A549 (cell line): ENCODE data around the gene S100A4. TPM values are rescaled to one million over a fixed set of nuclear protein-coding genes. Genes with fewer than 3 reads are reported as not detected.

Experiments used
- ATAC-seq, 2 experiments: fragments of 200-7000 bp in 1 of 2; fragments of >200 bp in 1 of 2; cut with Nextera tagmentation in 1 of 2; cut with Tn5 transposase in 1 of 2; 3 replicates each; pipeline versions ENCODE4 v1.8.0 to v1.9.1; 2018 to 2020; ENCODE audit warnings: mild to moderate bottlenecking in 1 of 2, moderate library complexity in 1 of 2
- CTCF ChIA-PET: fragments of 300-600 bp; sonication (Branson Sonifier 250); formaldehyde crosslinking; extraction: SDS; loops from one replicate; lab custom pipeline; 2021; ENCODE audit warnings: antibody characterized with exemption, inconsistent platforms; lab: Yijun Ruan, JAX
- POLR2A ChIA-PET: fragments of 350-600 bp; formaldehyde crosslinking; extraction: SDS; loops from one replicate; lab custom pipeline; 2021; ENCODE audit warnings: antibody characterized with exemption, inconsistent platforms; lab: Yijun Ruan, JAX
- DNase-seq, 2 experiments: peaks; one replicate each; pipeline versions ENCODE4 v3.0.0 to v3.0.0-alpha.2; 2011 to 2016; ENCODE audit warnings: low read depth in 1 of 2, low spot score in 1 of 2
- FAIRE-seq: peaks from 2 replicates; lab custom pipeline; 2011; peaks lifted over from hg19 to GRCh38; lab: Jason Lieb, UNC
- H3K27ac ChIP-seq, 2 experiments: fragments of >200 bp; sonication (Bioruptor Twin); formaldehyde crosslinking; 3 replicates each; pipeline ENCODE4 v1.5.1; 2016 to 2017
- H3K4me1 ChIP-seq: fragments of >200 bp; sonication (Bioruptor Twin); formaldehyde crosslinking; 3 replicates; pipeline ENCODE4 v1.6.1; 2016
- H3K4me2 ChIP-seq: fragments of >200 bp; sonication (Bioruptor Twin); formaldehyde crosslinking; 3 replicates; pipeline ENCODE4 v1.6.1; 2016
- H3K4me3 ChIP-seq: fragments of >200 bp; sonication (Bioruptor Twin); formaldehyde crosslinking; 3 replicates; pipeline ENCODE4 v1.5.1; 2016
- H3K9me3 ChIP-seq: fragments of >200 bp; sonication (Bioruptor Twin); formaldehyde crosslinking; 3 replicates; pipeline ENCODE4 v1.6.1; 2016
- CBX8 ChIP-seq: fragments of 200-600 bp; sonication (generic); IDR thresholded peaks from 2 replicates; pipeline ENCODE4 v1.6.1; 2016
- CEBPB ChIP-seq, 2 experiments: fragments of >200 bp in 1 of 2; sonication (Bioruptor Twin) in 1 of 2; formaldehyde crosslinking in 1 of 2; IDR thresholded peaks; 2 replicates each; pipeline ENCODE4 v1.6.1; 2012 to 2016
- CHD4 ChIP-seq: fragments of 200-600 bp; sonication (generic); IDR thresholded peaks from 2 replicates; pipeline ENCODE4 v1.6.1; 2016; ENCODE audit warnings: antibody characterized with exemption, mild to moderate bottlenecking, borderline replicate concordance
- EHF ChIP-seq: fragments of 250-450 bp; sonication (Bioruptor Pico); IDR thresholded peaks from 2 replicates; pipeline ENCODE4 v1.5.0; 2020; ENCODE audit warnings: mild to moderate bottlenecking
- FOSB ChIP-seq: fragments of 250-450 bp; sonication (Bioruptor Pico); IDR thresholded peaks from 2 replicates; pipeline ENCODE4 v1.5.0; 2020; ENCODE audit warnings: mild to moderate bottlenecking, moderate library complexity
- FOSL2 ChIP-seq, 2 experiments: fragments of 450-650 bp in 1 of 2; fragments of >200 bp in 1 of 2; sonication (Bioruptor Twin) in 1 of 2; formaldehyde crosslinking; IDR thresholded peaks; 2 replicates each; pipeline versions ENCODE4 v1.5.0 to v1.6.1; 2016 to 2020; ENCODE audit warnings: mild to moderate bottlenecking in 1 of 2, moderate library complexity in 1 of 2
- FOXS1 ChIP-seq: fragments of 250-450 bp; sonication (Bioruptor Pico); IDR thresholded peaks from 2 replicates; pipeline ENCODE4 v1.5.0; 2020; ENCODE audit warnings: mild to moderate bottlenecking, moderate library complexity
- HDAC2 ChIP-seq: fragments of 200-600 bp; sonication (generic); IDR thresholded peaks from 2 replicates; pipeline ENCODE4 v1.6.1; 2016
- HEYL ChIP-seq: fragments of 250-450 bp; sonication (Bioruptor Pico); IDR thresholded peaks from 2 replicates; pipeline ENCODE4 v1.8.0; 2021; ENCODE audit warnings: mild to moderate bottlenecking, moderate library complexity
- HOXB13 ChIP-seq: fragments of 250-450 bp; sonication (Bioruptor Pico); IDR thresholded peaks from 2 replicates; pipeline ENCODE4 v1.5.0; 2020; ENCODE audit warnings: low read depth, mild to moderate bottlenecking, moderate library complexity
- HOXB5 ChIP-seq: fragments of 250-450 bp; sonication (Bioruptor Pico); IDR thresholded peaks from 2 replicates; pipeline ENCODE4 v1.5.0; 2020; ENCODE audit warnings: mild to moderate bottlenecking, moderate library complexity
- JUN ChIP-seq, 2 experiments: fragments of >200 bp; sonication (Bioruptor Twin); formaldehyde crosslinking; IDR thresholded peaks; 2 replicates in 1 of 2; 3 replicates in 1 of 2; pipeline ENCODE4 v1.6.1; 2016 to 2017
- KDM1A ChIP-seq: fragments of 200-600 bp; sonication (generic); IDR thresholded peaks from 2 replicates; pipeline ENCODE4 v1.6.1; 2016; ENCODE audit warnings: low read depth, mild to moderate bottlenecking
- KDM5A ChIP-seq: fragments of 200-600 bp; sonication (generic); IDR thresholded peaks from 2 replicates; pipeline ENCODE4 v1.6.1; 2016; ENCODE audit warnings: antibody characterized with exemption, mild to moderate bottlenecking
- NFE2L2 ChIP-seq: fragments of 150-350 bp; conservative IDR thresholded peaks from 2 replicates; pipeline ENCODE4 v1.6.1; 2014; ENCODE audit warnings: low read length
- NPAS2 ChIP-seq: fragments of 250-450 bp; sonication (Bioruptor Pico); IDR thresholded peaks from 2 replicates; pipeline ENCODE4 v1.8.0; 2022; ENCODE audit warnings: mild to moderate bottlenecking, moderate library complexity, borderline replicate concordance
- POLR2AphosphoS2 ChIP-seq: conservative IDR thresholded peaks from 2 replicates; pipeline ENCODE4 v1.6.1; 2012; ENCODE audit warnings: low read length, improper control_type of control experiment, inconsistent platforms
- RAD21 ChIP-seq, 2 experiments: fragments of >200 bp in 1 of 2; sonication (Bioruptor Twin) in 1 of 2; formaldehyde crosslinking in 1 of 2; IDR thresholded peaks in 1 of 2; conservative IDR thresholded peaks in 1 of 2; 2 replicates in 1 of 2; 3 replicates in 1 of 2; pipeline ENCODE4 v1.6.1; 2012 to 2018; ENCODE audit warnings: inconsistent platforms in 1 of 2
- RARB ChIP-seq: fragments of 250-450 bp; sonication (Bioruptor Pico); IDR thresholded peaks from 2 replicates; pipeline ENCODE4 v1.8.0; 2021; ENCODE audit warnings: mild to moderate bottlenecking, moderate library complexity
- RCOR1 ChIP-seq: fragments of 150-350 bp; IDR thresholded peaks from 2 replicates; pipeline ENCODE4 v1.6.1; 2014; ENCODE audit warnings: antibody characterized with exemption, low read length, low read depth
- RFX5 ChIP-seq: fragments of 450-650 bp; IDR thresholded peaks from 2 replicates; pipeline ENCODE4 v1.7.1; 2014; ENCODE audit warnings: antibody characterized with exemption, mild to moderate bottlenecking, moderate library complexity
- RNF2 ChIP-seq: fragments of 200-600 bp; sonication (generic); IDR thresholded peaks from 2 replicates; pipeline ENCODE4 v1.6.1; 2016; ENCODE audit warnings: low read depth, mild to moderate bottlenecking, antibody characterized with exemption, moderate library complexity, borderline replicate concordance
- SMC3 ChIP-seq: fragments of >200 bp; sonication (Bioruptor Twin); formaldehyde crosslinking; IDR thresholded peaks from 3 replicates; pipeline ENCODE4 v1.6.1; 2018; ENCODE audit warnings: inconsistent platforms
- SREBF2 ChIP-seq: fragments of 450-650 bp; IDR thresholded peaks from 2 replicates; pipeline ENCODE4 v1.6.1; 2014; ENCODE audit warnings: mild to moderate bottlenecking, moderate library complexity
- TFCP2L1 ChIP-seq: fragments of 250-450 bp; sonication (Bioruptor Pico); IDR thresholded peaks from 2 replicates; pipeline ENCODE4 v1.5.0; 2021; ENCODE audit warnings: mild to moderate bottlenecking
- TP53 ChIP-seq: fragments of 250-450 bp; sonication (Bioruptor Pico); IDR thresholded peaks from 2 replicates; pipeline ENCODE4 v1.5.0; 2021; ENCODE audit warnings: mild to moderate bottlenecking, moderate library complexity
- ZFP36 ChIP-seq: fragments of 450-650 bp; IDR thresholded peaks from 2 replicates; pipeline ENCODE4 v1.6.1; 2014; ENCODE audit warnings: borderline replicate concordance; ENCODE audit not compliant: partially characterized antibody
- ZNF302 ChIP-seq: fragments of 250-450 bp; sonication (Bioruptor Pico); IDR thresholded peaks from 2 replicates; pipeline ENCODE4 v1.9.0; 2021; ENCODE audit warnings: inconsistent platforms, mild to moderate bottlenecking, moderate library complexity
- WGBS: methylation state at CpG from one replicate; pipeline ENCODE4 v1.1.6; 2017; ENCODE audit errors: missing lambda C conversion rate; 5-methylcytosine and 5-hydroxymethylcytosine counted together
- polyA plus RNA-seq, 4 experiments: library from polyadenylated mRNA; depleted of rRNA in 3 of 4; stranded (reverse); fragments of >200 nt; fragmentation: RNase III in 1 of 4; extraction: RNeasy Plus Mini Kit Qiagen cat#74134 plus additional on column Dnase treatment in 1 of 4; gene quantifications; 2 replicates in 3 of 4; 3 replicates in 1 of 4; pipeline ENCODE4 v1.2.3, GENCODE V29; 2011 to 2017
- TF ChIP-seq, protein P1 (sequence below): fragments of >200 bp; sonication (Bioruptor Twin); formaldehyde crosslinking; IDR thresholded peaks from 3 replicates; pipeline ENCODE4 v1.5.1; 2016
- TF ChIP-seq, protein P2 (sequence below): IDR thresholded peaks from 2 replicates; pipeline ENCODE4 v1.6.1; 2012
- TF ChIP-seq, protein P3 (sequence below): IDR thresholded peaks from 2 replicates; pipeline ENCODE4 v1.6.1; 2012; ENCODE audit warnings: low read depth, borderline replicate concordance

S100A4 gene
- polyA plus RNA-seq, 2 of the 4 experiments (the other 2 are of a cell fraction) = 590 to 2,584 TPM

DNA sequence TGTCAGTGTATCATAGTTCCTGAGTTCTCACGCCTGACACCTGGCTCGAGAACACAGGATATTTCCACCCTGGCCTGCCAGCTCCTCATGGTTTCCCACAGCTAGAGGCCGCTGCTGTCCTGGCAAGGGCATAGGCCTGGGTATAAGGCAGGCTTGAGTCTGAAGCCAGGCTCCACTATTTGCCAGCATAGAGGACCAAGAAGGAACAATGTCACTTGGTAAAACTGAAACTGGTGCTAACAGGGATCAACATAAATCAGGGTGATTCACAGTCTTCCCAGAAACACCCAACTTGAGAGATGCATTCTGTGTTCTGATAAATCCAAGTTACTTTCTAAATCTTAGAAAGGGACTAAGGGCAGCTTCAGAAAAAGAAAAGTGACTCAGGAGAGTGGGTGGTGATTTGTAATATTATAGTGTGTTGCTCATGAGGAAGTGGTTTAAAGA is 27.0 kb upstream of the S100A4 start:
- FAIRE-seq = no peak
- POLR2A ChIA-PET = interaction anchor here (0.5 to 3.4 kb wide), 9 partner anchors 37 to 99 kb away, joined by 3 to 24 read pairs (median 7); partner anchors contain the start of genes CHTOP, S100A13, S100A16 and S100A6
- peak; percentile 78 to 86 for DNase-seq
- 2% methylated on average over 3 of the region's 3 CpGs for WGBS
- CTCF ChIA-PET = interaction anchor here (0.6 to 7.5 kb wide), 56 partner anchors 9 to 1592 kb away, joined by 3 to 471 read pairs (median 6); partner anchors contain the start of genes CHTOP, NPR1, PGLYRP4 and RAB13
- 0 out of 3 replicates have a peak overlapping the region, but pooled peaks have one; percentile 27 for H3K4me2 ChIP-seq
- peak overlapping the region in 1 of 2 experiments; percentile 39; a peak in 1 of 6 replicates for H3K27ac ChIP-seq
- H3K4me1 ChIP-seq = peaks cover 27% of the 10 kb centered on the region
- ATAC-seq = peak; percentile 78 to 84
- TF ChIP-seq, protein P1, sequence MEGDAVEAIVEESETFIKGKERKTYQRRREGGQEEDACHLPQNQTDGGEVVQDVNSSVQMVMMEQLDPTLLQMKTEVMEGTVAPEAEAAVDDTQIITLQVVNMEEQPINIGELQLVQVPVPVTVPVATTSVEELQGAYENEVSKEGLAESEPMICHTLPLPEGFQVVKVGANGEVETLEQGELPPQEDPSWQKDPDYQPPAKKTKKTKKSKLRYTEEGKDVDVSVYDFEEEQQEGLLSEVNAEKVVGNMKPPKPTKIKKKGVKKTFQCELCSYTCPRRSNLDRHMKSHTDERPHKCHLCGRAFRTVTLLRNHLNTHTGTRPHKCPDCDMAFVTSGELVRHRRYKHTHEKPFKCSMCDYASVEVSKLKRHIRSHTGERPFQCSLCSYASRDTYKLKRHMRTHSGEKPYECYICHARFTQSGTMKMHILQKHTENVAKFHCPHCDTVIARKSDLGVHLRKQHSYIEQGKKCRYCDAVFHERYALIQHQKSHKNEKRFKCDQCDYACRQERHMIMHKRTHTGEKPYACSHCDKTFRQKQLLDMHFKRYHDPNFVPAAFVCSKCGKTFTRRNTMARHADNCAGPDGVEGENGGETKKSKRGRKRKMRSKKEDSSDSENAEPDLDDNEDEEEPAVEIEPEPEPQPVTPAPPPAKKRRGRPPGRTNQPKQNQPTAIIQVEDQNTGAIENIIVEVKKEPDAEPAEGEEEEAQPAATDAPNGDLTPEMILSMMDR = peak; percentile 92
- TF ChIP-seq RNF2 = no peak
- no peak for TF ChIP-seq SREBF2
- TF ChIP-seq ZNF302 (CRISPR knock-in tag) = no peak
- no peak for TF ChIP-seq CBX8
- no peak for TF ChIP-seq HOXB13 (CRISPR knock-in tag)
- TF ChIP-seq EHF (CRISPR knock-in tag) = no peak
- no peak for TF ChIP-seq TP53
- no peak for TF ChIP-seq POLR2AphosphoS2
- TF ChIP-seq FOXS1 = no peak
- TF ChIP-seq SMC3 = peak; percentile 87
- TF ChIP-seq, protein P2, sequence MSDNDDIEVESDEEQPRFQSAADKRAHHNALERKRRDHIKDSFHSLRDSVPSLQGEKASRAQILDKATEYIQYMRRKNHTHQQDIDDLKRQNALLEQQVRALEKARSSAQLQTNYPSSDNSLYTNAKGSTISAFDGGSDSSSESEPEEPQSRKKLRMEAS = peak; percentile 51
- TF ChIP-seq NPAS2 (CRISPR knock-in tag) = no peak
- TF ChIP-seq HOXB5 (CRISPR knock-in tag) = no peak
- TF ChIP-seq HDAC2 = no peak
- no peak for TF ChIP-seq CHD4
- no peak for TF ChIP-seq ZFP36
- TF ChIP-seq RAD21 (conservative IDR thresholded peaks at IDR 0.05 in 1 of 2, IDR thresholded peaks at IDR 0.05 in 1 of 2) = peak; percentile 95 to 99
- no peak for TF ChIP-seq FOSL2 (IDR thresholded peaks at IDR 0.05)
- TF ChIP-seq FOSL2 (CRISPR knock-in tag; IDR thresholded peaks at IDR 0.05) = no peak
- no peak for TF ChIP-seq RCOR1
- TF ChIP-seq, protein P3, sequence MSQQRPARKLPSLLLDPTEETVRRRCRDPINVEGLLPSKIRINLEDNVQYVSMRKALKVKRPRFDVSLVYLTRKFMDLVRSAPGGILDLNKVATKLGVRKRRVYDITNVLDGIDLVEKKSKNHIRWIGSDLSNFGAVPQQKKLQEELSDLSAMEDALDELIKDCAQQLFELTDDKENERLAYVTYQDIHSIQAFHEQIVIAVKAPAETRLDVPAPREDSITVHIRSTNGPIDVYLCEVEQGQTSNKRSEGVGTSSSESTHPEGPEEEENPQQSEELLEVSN = no peak
- no peak for TF ChIP-seq FOSB
- no peak for TF ChIP-seq RARB
- no peak for TF ChIP-seq KDM1A
- no peak for TF ChIP-seq NFE2L2
- no peak for TF ChIP-seq RFX5
- no peak for TF ChIP-seq KDM5A
- TF ChIP-seq CEBPB (IDR thresholded peaks at IDR 0.05) = no peak
- TF ChIP-seq TFCP2L1 (CRISPR knock-in tag) = no peak
- no peak for TF ChIP-seq JUN (IDR thresholded peaks at IDR 0.05)
- TF ChIP-seq HEYL (CRISPR knock-in tag) = no peak
- TF ChIP-seq, all 56 proteins: peak for 4
- Histone ChIP-seq H3K9me3 (no peaks in the 10 kb centered on the region), H3K4me3 (no peak overlapping the region)
